HL-60 (cell line): ENCODE data around the gene WDR27.

Source experiments
- DNase-seq, 2 experiments: peaks; one replicate each; pipeline ENCODE4 v3.0.0-alpha.2; 2010 to 2020; ENCODE audit warnings: low read depth in 1 of 2, low spot score in 1 of 2
- H3K27ac ChIP-seq: fragments of 250-450 bp; sonication (Bioruptor Pico); replicated peaks from 2 replicates; pipeline ENCODE4 v1.5.1; 2020; ENCODE audit warnings: mild to moderate bottlenecking, moderate library complexity
- H3K27me3 ChIP-seq: fragments of 250-450 bp; sonication (Bioruptor Pico); 2 replicates; pipeline ENCODE4 v1.5.1; 2021; ENCODE audit warnings: mild to moderate bottlenecking, moderate library complexity; ENCODE audit not compliant: insufficient read depth, poor library complexity, severe bottlenecking
- H3K4me3 ChIP-seq: replicated peaks from 2 replicates; pipeline ENCODE4 v1.5.1; 2011; ENCODE audit warnings: mild to moderate bottlenecking, control low read depth, low read length; ENCODE audit not compliant: insufficient read depth
- CTCF ChIP-seq: IDR thresholded peaks from one replicate; pipeline ENCODE4 v1.5.1; 2011; ENCODE audit warnings: low read length, control low read depth, inconsistent platforms; ENCODE audit not compliant: insufficient read depth
- GABPA ChIP-seq: IDR thresholded peaks from 2 replicates; pipeline ENCODE4 v1.6.1; 2012; ENCODE audit warnings: low read depth
- POLR2AphosphoS5 ChIP-seq: IDR thresholded peaks from 2 replicates; pipeline ENCODE4 v1.6.1; 2012; ENCODE audit warnings: low read depth
- REST ChIP-seq: IDR thresholded peaks from 2 replicates; pipeline ENCODE4 v1.6.1; 2012; ENCODE audit warnings: low read depth; ENCODE audit not compliant: insufficient replicate concordance
- SPI1 ChIP-seq: IDR thresholded peaks from 2 replicates; pipeline ENCODE4 v1.6.1; 2012; ENCODE audit warnings: low read depth, mild to moderate bottlenecking, borderline replicate concordance

The WDR27 gene

GRCh38 chr6:169626649-169627048 lies 75.2 kb downstream of the WDR27 start:
- DNase-seq: no peak
- TF ChIP-seq GABPA (no peak), POLR2AphosphoS5 (no peak), SPI1 (no peak), REST (no peak), CTCF (no peak)
- Histone ChIP-seq H3K4me3 (no peak overlapping the region), H3K27ac (no peak overlapping the region), H3K27me3 (no peaks in the 10 kb centered on the region)

- TF ChIP-seq CTCF: no peak
- TF ChIP-seq SPI1: no peak
- TF ChIP-seq REST: no peak
- TF ChIP-seq GABPA: no peak
- TF ChIP-seq POLR2AphosphoS5: no peak
- no peak overlapping the region for H3K27ac ChIP-seq
- H3K27me3 ChIP-seq: no peaks in the 10 kb centered on the region
- DNase-seq: no peak
- H3K4me3 ChIP-seq: no peak overlapping the region
Observed at GRCh38 chr6:169626169-169626568, 75.7 kb downstream of the WDR27 start.

- DNase-seq: no peak
- TF ChIP-seq REST: no peak
- TF ChIP-seq CTCF: no peak
- TF ChIP-seq POLR2AphosphoS5: no peak
- no peak for TF ChIP-seq GABPA
- no peak for TF ChIP-seq SPI1
- no peak overlapping the region for H3K4me3 ChIP-seq
- H3K27ac ChIP-seq: no peak overlapping the region
- H3K27me3 ChIP-seq: no peaks in the 10 kb centered on the region
Observed at GRCh38 chr6:169625376-169625775, 76.5 kb downstream of the WDR27 start.
